CD4-positive, alpha-beta T cell (primary cell): Measurements from ENCODE around the gene CEP135. TPM values are rescaled to one million over a fixed set of nuclear protein-coding genes. Genes with fewer than 3 reads are reported as not detected.

Experiments used
- ATAC-seq: fragments of 200-7000 bp; cut with Tn5 transposase; one replicate; pipeline ENCODE4 v1.10.0; 2022; ENCODE audit warnings: mild to moderate bottlenecking; ENCODE audit not compliant: poor library complexity
- CTCF ChIA-PET: fragments of 350-600 bp; sonication (Branson Sonifier 250); formaldehyde crosslinking; loops from one replicate; lab custom pipeline; 2021; ENCODE audit warnings: antibody characterized with exemption, inconsistent platforms; lab: Charles Lee
- POLR2A ChIA-PET: fragments of 350-600 bp; sonication (Branson Sonifier 250); formaldehyde crosslinking; loops from one replicate; lab custom pipeline; 2021; ENCODE audit warnings: antibody characterized with exemption, inconsistent platforms; lab: Charles Lee
- DNase-seq, 14 experiments: peaks; one replicate each; pipeline ENCODE4 v3.0.0-alpha.2; 2013 to 2020; ENCODE audit warnings: mixed read lengths in 2 of 14
- H3K27ac ChIP-seq, 2 donors: one replicate each; pipeline versions ENCODE4 v1.5.1 to v1.7.0; 2013; ENCODE audit warnings: low read length in 2 of 2, low read depth in 1 of 2, mild to moderate bottlenecking in 1 of 2
- H3K27me3 ChIP-seq, 2 experiments: 1 replicate in 1 of 2; 2 replicates in 1 of 2; pipeline versions ENCODE4 v1.6.1 to v1.7.0; 2013; ENCODE audit warnings: low read length in 2 of 2, control low read depth in 1 of 2, mild to moderate bottlenecking in 1 of 2, moderate library complexity in 1 of 2; ENCODE audit not compliant: insufficient read depth in 2 of 2, control insufficient read depth in 1 of 2
- H3K36me3 ChIP-seq: one replicate; pipeline ENCODE4 v1.6.1; 2013; ENCODE audit warnings: low read length, control low read depth; ENCODE audit not compliant: insufficient read depth
- H3K4me1 ChIP-seq: one replicate; pipeline ENCODE4 v1.6.1; 2013; ENCODE audit warnings: low read length, control low read depth; ENCODE audit not compliant: insufficient read depth
- H3K4me3 ChIP-seq: one replicate; pipeline ENCODE4 v1.5.1; 2013; ENCODE audit warnings: mild to moderate bottlenecking, low read length, moderate library complexity
- H3K9me3 ChIP-seq, 2 experiments: 1 replicate in 1 of 2; 2 replicates in 1 of 2; pipeline versions ENCODE4 v1.6.1 to v1.7.0; 2013; ENCODE audit warnings: low read length in 2 of 2, mild to moderate bottlenecking in 2 of 2, control low read depth in 1 of 2, moderate library complexity in 1 of 2; ENCODE audit not compliant: control insufficient read depth in 1 of 2, insufficient read depth in 1 of 2
- H3K27ac Mint-ChIP-seq: one replicate; pipeline ENCODE4 v1.8.0; 2020; ENCODE audit warnings: mixed read lengths
- H3K27me3 Mint-ChIP-seq: one replicate; pipeline ENCODE4 v1.8.0; 2021; ENCODE audit warnings: mixed read lengths
- H3K36me3 Mint-ChIP-seq: one replicate; pipeline ENCODE4 v1.8.0; 2021; ENCODE audit warnings: low read depth, mixed read lengths
- H3K4me1 Mint-ChIP-seq: one replicate; pipeline ENCODE4 v1.8.0; 2021; ENCODE audit warnings: low read depth, mixed read lengths
- H3K4me3 Mint-ChIP-seq: one replicate; pipeline ENCODE4 v1.8.0; 2020; ENCODE audit warnings: mild to moderate bottlenecking, mixed read lengths
- H3K9me3 Mint-ChIP-seq: one replicate; pipeline ENCODE4 v1.8.0; 2020; ENCODE audit warnings: mixed read lengths
- CTCF ChIP-seq: fragments of 200-600 bp; IDR thresholded peaks from one replicate; pipeline ENCODE4 v1.8.0; 2022; ENCODE audit warnings: antibody characterized with exemption, mild to moderate bottlenecking
- intact Hi-C, 2 experiments: fragments of 100-400 bp; cut with DNase I in 1 of 2; cut with micrococcal nuclease in 1 of 2; formaldehyde crosslinking; loops; one replicate each; pipeline versions ENCODE4 v1.15.1 to v1.9.0; 2023 to 2025; cut with DNase I, micrococcal nuclease
- total RNA-seq, 174 experiments: library from RNA in 2 of 174; stranded (reverse) in 2 of 174; gene quantifications; one replicate each; pipeline ENCODE4 v1.2.3 and lab custom pipeline; 2021 to 2026

CEP135 gene
- total RNA-seq, 2 experiments from 2014 or later: 19.6 to 21.0 TPM

GRCh38 chr4:55939421-55939820 is 9.3 kb upstream of the CEP135 start:
- peaks cover 4 to 38% of the 10 kb centered on the region in 2 experiments for H3K9me3 ChIP-seq
- intact Hi-C loops: no loop called here
- POLR2A ChIA-PET: interaction anchor here (1.8 kb wide), 1 partner anchor 9 kb away, joined by 5 read pairs; the partner anchor contains the start of gene CEP135
- ATAC-seq (no peak), DNase-seq (no peak)
- Mint-ChIP-seq H3K4me1 (no peaks in the 10 kb centered on the region), H3K27me3 (no peaks in the 10 kb centered on the region), H3K36me3 (peaks cover 68% of the 10 kb centered on the region), H3K27ac (no peak overlapping the region), H3K9me3 (peaks cover 30% of the 10 kb centered on the region), H3K4me3 (no peak overlapping the region)
- CTCF ChIA-PET: no interaction called here
- no peak for TF ChIP-seq CTCF
- no peaks in the 10 kb centered on the region for H3K27me3 ChIP-seq
- no peak overlapping the region for H3K27ac ChIP-seq
- H3K4me3 ChIP-seq: no peak overlapping the region
- H3K4me1 ChIP-seq: no peaks in the 10 kb centered on the region
- H3K36me3 ChIP-seq: no peaks in the 10 kb centered on the region

- Histone ChIP-seq H3K36me3 (no peaks in the 10 kb centered on the region), H3K4me1 (peaks cover 7% of the 10 kb centered on the region), H3K27me3 (no peaks in the 10 kb centered on the region), H3K9me3 (peaks cover 4 to 33% of the 10 kb centered on the region in 2 experiments), H3K4me3 (no peak overlapping the region), H3K27ac (no peak overlapping the region)
- H3K4me1 Mint-ChIP-seq: peaks cover 15% of the 10 kb centered on the region
- H3K9me3 Mint-ChIP-seq: peaks cover 18% of the 10 kb centered on the region
- DNase-seq (no peak), ATAC-seq (no peak)
- no peaks in the 10 kb centered on the region for H3K27me3 Mint-ChIP-seq
- CTCF ChIA-PET: no interaction called here
- peaks cover 46% of the 10 kb centered on the region for H3K36me3 Mint-ChIP-seq
- TF ChIP-seq CTCF: no peak
- H3K27ac Mint-ChIP-seq: no peak overlapping the region
- H3K4me3 Mint-ChIP-seq: no peak overlapping the region
- intact Hi-C loops: loop anchor here in 1 of 2 experiments (10.0 kb wide), 2 partner anchors 523 to 597 kb away; partner anchors contain the start of genes SRD5A3 and SRP72
- POLR2A ChIA-PET: no interaction called here
These were observed 6.8 kb upstream of the CEP135 start for GRCh38 chr4:55941881-55942396.

DNA sequence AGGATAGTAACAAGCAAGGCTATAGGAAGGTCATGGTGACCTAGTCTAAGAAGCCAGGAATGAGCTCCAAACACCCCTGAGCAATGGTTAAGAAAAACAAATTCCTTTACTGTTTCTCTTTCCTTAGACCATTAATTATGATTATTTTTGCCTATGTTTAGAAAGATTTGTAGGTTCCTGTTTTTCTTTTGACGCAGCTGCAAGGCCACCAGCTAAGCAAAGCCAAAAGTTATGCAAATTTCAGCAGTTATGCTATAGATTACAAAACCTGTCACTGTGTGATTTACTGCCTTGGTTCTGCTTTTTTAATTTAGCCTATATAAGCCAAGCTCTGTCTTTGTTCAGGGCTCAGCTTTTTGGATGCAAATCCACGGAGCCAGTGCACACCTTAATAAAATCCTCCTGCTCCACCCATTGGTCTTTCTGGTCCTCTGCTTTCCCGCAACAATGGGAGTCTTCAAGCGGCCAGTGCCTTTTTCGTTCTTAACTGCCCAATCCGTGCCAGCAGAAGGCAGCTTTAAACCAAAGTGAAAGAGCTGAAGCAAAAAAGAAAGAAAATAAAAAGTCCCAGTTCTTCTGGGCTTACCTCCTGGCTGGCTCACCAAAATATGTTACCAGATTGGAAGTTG is 1.4 kb upstream of the CEP135 start:
- Mint-ChIP-seq H3K4me1 (peaks cover 58% of the 10 kb centered on the region), H3K27me3 (no peaks in the 10 kb centered on the region), H3K27ac (peak overlapping the region; percentile 96), H3K4me3 (peak overlapping the region; percentile 90), H3K9me3 (no peaks in the 10 kb centered on the region), H3K36me3 (peaks cover 18% of the 10 kb centered on the region)
- ChIA-PET CTCF (interaction anchor here (0.5 to 3.0 kb wide), 7 partner anchors 10 to 96 kb away, joined by 3 to 22 read pairs (median 9); no protein-coding TSS in a partner anchor), POLR2A (interaction anchor here (0.5 to 3.5 kb wide), 19 partner anchors 10 to 1031 kb away, joined by 3 to 42 read pairs (median 10); partner anchors contain the start of genes AASDH, EXOC1, NOA1 and PAICS)
- intact Hi-C loops: loop anchor here (5.0 to 10.0 kb wide), 7 partner anchors 40 to 1030 kb away; partner anchors contain the start of genes NOA1 (in 1 of the 2), POLR2B (in 1 of the 2), SRD5A3 (in 1 of the 2) and SRP72 (in 1 of the 2)
- Histone ChIP-seq H3K4me1 (peaks cover 26% of the 10 kb centered on the region), H3K4me3 (peak overlapping the region; percentile 74), H3K9me3 (no peaks in the 10 kb centered on the region), H3K36me3 (peaks cover 5% of the 10 kb centered on the region), H3K27me3 (no peaks in the 10 kb centered on the region), H3K27ac (peak overlapping the region; percentile 79 to 83)
- no peak for ATAC-seq
- TF ChIP-seq CTCF: no peak
- peak in 2 of 14 experiments; percentile 9 to 23 for DNase-seq
